OCI-LY7 (cell line): Measurements from ENCODE around the gene IP6K2. TPM values are rescaled to one million over a fixed set of nuclear protein-coding genes. Genes with fewer than 3 reads are reported as not detected.
"Not testable (repeated sequence)": the region's sequence is repeated elsewhere in the genome, so short reads cannot be mapped to it uniquely, and the experiment has no call there.

Experiments used
- BruUV-seq: library from RNA; stranded (reverse); fragments of 400-500 nt; replicated peaks from 2 replicates; lab custom pipeline; 2021; lab: Mats Ljungman, UMichigan
- CTCF ChIA-PET: fragments of 300-600 bp; sonication (Branson Sonifier 250); formaldehyde crosslinking; loops from one replicate; lab custom pipeline; 2022; ENCODE audit warnings: antibody characterized with exemption; ENCODE audit not compliant: unreplicated experiment; lab: Charles Lee
- POLR2A ChIA-PET: fragments of 300-600 bp; sonication (Branson Sonifier 250); formaldehyde crosslinking; loops from one replicate; lab custom pipeline; 2022; ENCODE audit warnings: antibody characterized with exemption; lab: Charles Lee
- DNase-seq: peaks from one replicate; pipeline ENCODE4 v3.0.0-alpha.2; 2015; ENCODE audit warnings: low spot score
- H2AFZ ChIP-seq: fragments of 200-600 bp; sonication (generic), shearing (Covaris generic); 2 replicates; pipeline ENCODE4 v1.6.1; 2014; ENCODE audit warnings: mild to moderate bottlenecking, antibody characterized with exemption, low read length, moderate library complexity
- H3K27ac ChIP-seq: fragments of 200-600 bp; sonication (generic); 2 replicates; pipeline ENCODE4 v1.5.1; 2014; ENCODE audit warnings: mixed run types, low read depth, mild to moderate bottlenecking, moderate library complexity, low read length, inconsistent platforms; ENCODE audit not compliant: poor library complexity, severe bottlenecking
- H3K36me3 ChIP-seq: fragments of 200-600 bp; sonication (generic); 2 replicates; pipeline ENCODE4 v1.6.1; 2014; ENCODE audit warnings: mild to moderate bottlenecking, antibody characterized with exemption, low read length, moderate library complexity, mixed read lengths; ENCODE audit not compliant: insufficient read depth
- H3K4me1 ChIP-seq: fragments of 200-600 bp; sonication (generic); 2 replicates; pipeline ENCODE4 v1.5.1; 2014; ENCODE audit warnings: mild to moderate bottlenecking, low read length; ENCODE audit not compliant: insufficient read depth, poor library complexity, severe bottlenecking
- H3K4me2 ChIP-seq: fragments of 200-600 bp; sonication (generic); 2 replicates; pipeline ENCODE4 v1.6.1; 2014; ENCODE audit warnings: mild to moderate bottlenecking, low read length
- H3K4me3 ChIP-seq: fragments of 200-600 bp; sonication (generic); 2 replicates; pipeline ENCODE4 v1.5.1; 2014; ENCODE audit warnings: mild to moderate bottlenecking, low read depth, low read length; ENCODE audit not compliant: poor library complexity, severe bottlenecking
- H3K79me2 ChIP-seq: fragments of 200-600 bp; sonication (generic); 2 replicates; pipeline ENCODE4 v1.6.1; 2016; ENCODE audit warnings: low read depth, mild to moderate bottlenecking, low read length, moderate library complexity, mixed read lengths; ENCODE audit not compliant: insufficient read depth
- H3K9me2 ChIP-seq: fragments of 200-600 bp; sonication (generic); 2 replicates; pipeline ENCODE4 v1.6.1; 2016; ENCODE audit warnings: mild to moderate bottlenecking, low read length, mixed read lengths; ENCODE audit not compliant: insufficient read depth
- H3K9me3 ChIP-seq: fragments of 200-600 bp; sonication (generic); 2 replicates; pipeline ENCODE4 v1.6.1; 2014; ENCODE audit warnings: mild to moderate bottlenecking, mixed run types, low read length, mixed read lengths
- H4K20me1 ChIP-seq: fragments of 200-600 bp; sonication (generic); 2 replicates; pipeline ENCODE4 v1.6.1; 2014; ENCODE audit warnings: mild to moderate bottlenecking, antibody characterized with exemption, low read length, moderate library complexity, mixed read lengths; ENCODE audit not compliant: insufficient read depth
- CTCF ChIP-seq: fragments of 200-600 bp; sonication (generic); conservative IDR thresholded peaks from 2 replicates; pipeline ENCODE4 v1.5.1; 2014; ENCODE audit warnings: mild to moderate bottlenecking, antibody characterized with exemption, low read length, moderate library complexity, mixed read lengths
- EZH2phosphoT487 ChIP-seq: fragments of 200-600 bp; sonication (generic); IDR thresholded peaks from 2 replicates; pipeline ENCODE4 v1.6.1; 2018; ENCODE audit warnings: low read depth, borderline replicate concordance, mild to moderate bottlenecking, mixed run types, antibody characterized with exemption, low read length, moderate library complexity, mixed read lengths
- intact Hi-C: fragments of 100-400 bp; cut with micrococcal nuclease; formaldehyde crosslinking; loops from one replicate; pipeline ENCODE4 v1.10.0; 2022; ENCODE audit not compliant: unreplicated experiment
- total RNA-seq, 2 experiments: library from RNA; depleted of rRNA in 1 of 2; stranded (reverse); fragments of >200 nt in 1 of 2; shearing (Covaris generic) in 1 of 2; gene quantifications; 2 replicates each; pipeline ENCODE4 v1.2.3, GENCODE V29; 2014 to 2022

The IP6K2 gene
- total RNA-seq, 2 experiments from 2014 or later = 77.0 to 92.7 TPM

DNA sequence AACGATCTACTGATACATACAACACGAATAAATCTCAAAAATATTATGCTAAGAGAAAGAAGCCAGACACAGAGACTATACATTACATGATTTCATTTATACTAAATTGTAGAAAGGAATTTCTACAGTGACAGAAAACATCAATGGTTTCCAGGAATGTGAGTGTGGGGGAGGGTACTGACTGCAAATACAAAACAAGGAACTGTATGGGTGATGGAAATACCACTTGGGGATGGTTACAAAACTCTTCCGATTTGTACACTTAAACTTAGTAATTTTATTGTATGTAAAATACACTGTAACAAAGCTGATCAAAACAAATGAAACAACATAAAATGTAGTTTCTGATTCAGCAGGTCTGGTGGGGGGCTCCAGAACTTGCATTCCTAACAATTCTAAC, 45.8 kb upstream of the IP6K2 start:
- Histone ChIP-seq H3K9me2 (no peaks in the 10 kb centered on the region), H3K9me3 (no peaks in the 10 kb centered on the region), H3K36me3 (no peaks in the 10 kb centered on the region), H3K4me1 (no peaks in the 10 kb centered on the region), H3K79me2 (no peaks in the 10 kb centered on the region), H2AFZ (no peak overlapping the region), H3K27ac (no peak overlapping the region), H3K4me2 (no peak overlapping the region), H3K4me3 (no peak overlapping the region), H4K20me1 (no peaks in the 10 kb centered on the region)
- no peak for DNase-seq
- BruUV-seq = no TSS peak
- POLR2A ChIA-PET = interaction anchor here (0.7 kb wide), 1 partner anchor 47 kb away, joined by 3 read pairs; no protein-coding TSS in a partner anchor
- TF ChIP-seq CTCF (no peak), EZH2phosphoT487 (no peak)
- CTCF ChIA-PET = no interaction called here
- intact Hi-C loops = no loop called here

GRCh38 chr3:48759991-48760540, 43.0 kb upstream of the IP6K2 start:
- H3K4me3 ChIP-seq, H3K36me3 ChIP-seq, H2AFZ ChIP-seq, DNase-seq, CTCF ChIA-PET, H3K4me2 ChIP-seq, H3K79me2 ChIP-seq, intact Hi-C loops, H4K20me1 ChIP-seq, H3K27ac ChIP-seq, BruUV-seq, H3K9me2 ChIP-seq, H3K4me1 ChIP-seq, H3K9me3 ChIP-seq: not testable (repeated sequence)
- POLR2A ChIA-PET = interaction anchor here (0.5 kb wide), 1 partner anchor 47 kb away, joined by 3 read pairs; no protein-coding TSS in a partner anchor

GRCh38 chr3:48759531-48759930, 42.5 kb upstream of the IP6K2 start:
- not testable (repeated sequence) for H3K4me2 ChIP-seq

More at GRCh38 chr3:48759531-48759930, 42.5 kb upstream of the IP6K2 start:
- DNase-seq, CTCF ChIA-PET, H3K27ac ChIP-seq, H2AFZ ChIP-seq, H3K79me2 ChIP-seq, H4K20me1 ChIP-seq, H3K9me2 ChIP-seq, BruUV-seq, H3K4me3 ChIP-seq, H3K36me3 ChIP-seq, H3K4me1 ChIP-seq, H3K9me3 ChIP-seq, intact Hi-C loops: not testable (repeated sequence)
- POLR2A ChIA-PET = interaction anchor here (0.5 kb wide), 1 partner anchor 46 kb away, joined by 3 read pairs; no protein-coding TSS in a partner anchor
